Measurements from ENCODE around the gene ZNF106.

- TF ChIP-seq, protein P1, sequence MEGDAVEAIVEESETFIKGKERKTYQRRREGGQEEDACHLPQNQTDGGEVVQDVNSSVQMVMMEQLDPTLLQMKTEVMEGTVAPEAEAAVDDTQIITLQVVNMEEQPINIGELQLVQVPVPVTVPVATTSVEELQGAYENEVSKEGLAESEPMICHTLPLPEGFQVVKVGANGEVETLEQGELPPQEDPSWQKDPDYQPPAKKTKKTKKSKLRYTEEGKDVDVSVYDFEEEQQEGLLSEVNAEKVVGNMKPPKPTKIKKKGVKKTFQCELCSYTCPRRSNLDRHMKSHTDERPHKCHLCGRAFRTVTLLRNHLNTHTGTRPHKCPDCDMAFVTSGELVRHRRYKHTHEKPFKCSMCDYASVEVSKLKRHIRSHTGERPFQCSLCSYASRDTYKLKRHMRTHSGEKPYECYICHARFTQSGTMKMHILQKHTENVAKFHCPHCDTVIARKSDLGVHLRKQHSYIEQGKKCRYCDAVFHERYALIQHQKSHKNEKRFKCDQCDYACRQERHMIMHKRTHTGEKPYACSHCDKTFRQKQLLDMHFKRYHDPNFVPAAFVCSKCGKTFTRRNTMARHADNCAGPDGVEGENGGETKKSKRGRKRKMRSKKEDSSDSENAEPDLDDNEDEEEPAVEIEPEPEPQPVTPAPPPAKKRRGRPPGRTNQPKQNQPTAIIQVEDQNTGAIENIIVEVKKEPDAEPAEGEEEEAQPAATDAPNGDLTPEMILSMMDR (IDR thresholded peaks at IDR 0.05) = no peak
- peak; percentile 56 to 82 for TF ChIP-seq POLR2A (IDR thresholded peaks at IDR 0.05)
Measured at GRCh38 chr15:42490671-42491538, at the start of gene ZNF106.

Measured in adrenal gland (tissue), 5 donors.